Calu3 (cell line): Measurements from ENCODE around the gene UBE2F. TPM values are rescaled to one million over a fixed set of nuclear protein-coding genes. Genes with fewer than 3 reads are reported as not detected.

ENCODE experiments used
- BruUV-seq: library from RNA; stranded (reverse); fragments of 400-500 nt; replicated peaks from 2 replicates; lab custom pipeline; 2021; lab: Mats Ljungman, UMichigan
- CTCF ChIA-PET: fragments of 300-600 bp; sonication (Branson Sonifier 250); formaldehyde crosslinking; loops from one replicate; lab custom pipeline; 2022; ENCODE audit warnings: antibody characterized with exemption; lab: Charles Lee
- DNase-seq: peaks from one replicate; pipeline ENCODE4 v3.0.0; 2022
- H3K27ac Mint-ChIP-seq: one replicate; pipeline ENCODE4 v1.8.0; 2022; ENCODE audit warnings: mixed read lengths; ENCODE audit not compliant: unreplicated experiment
- H3K27me3 Mint-ChIP-seq: one replicate; pipeline ENCODE4 v1.8.0; 2022; ENCODE audit warnings: mixed read lengths; ENCODE audit not compliant: unreplicated experiment
- H3K36me3 Mint-ChIP-seq: one replicate; pipeline ENCODE4 v1.8.0; 2022; ENCODE audit warnings: mild to moderate bottlenecking, moderate library complexity, mixed read lengths; ENCODE audit not compliant: insufficient read depth, unreplicated experiment
- H3K4me1 Mint-ChIP-seq: one replicate; pipeline ENCODE4 v1.8.0; 2022; ENCODE audit warnings: mild to moderate bottlenecking, low read depth, mixed read lengths; ENCODE audit not compliant: unreplicated experiment
- H3K4me3 Mint-ChIP-seq: one replicate; pipeline ENCODE4 v1.8.0; 2022; ENCODE audit warnings: mild to moderate bottlenecking, low read depth, moderate library complexity, mixed read lengths; ENCODE audit not compliant: unreplicated experiment
- H3K9me3 Mint-ChIP-seq: one replicate; pipeline ENCODE4 v1.8.0; 2022; ENCODE audit warnings: low read depth, mixed read lengths; ENCODE audit not compliant: unreplicated experiment
- intact Hi-C: fragments of 100-400 bp; cut with micrococcal nuclease; formaldehyde crosslinking; loops from one replicate; pipeline ENCODE4 v1.10.0; 2022; ENCODE audit not compliant: unreplicated experiment
- total RNA-seq: library from RNA; stranded (reverse); gene quantifications from 2 replicates; pipeline ENCODE4 v1.2.3, GENCODE V29; 2022
- TF ChIP-seq, protein P1 (sequence below): fragments of 200-600 bp; IDR thresholded peaks from one replicate; pipeline ENCODE4 v1.8.0; 2022; ENCODE audit warnings: antibody characterized with exemption; ENCODE audit not compliant: unreplicated experiment

UBE2F gene
- total RNA-seq, 1 experiment from 2014 or later: 40.1 TPM

DNA sequence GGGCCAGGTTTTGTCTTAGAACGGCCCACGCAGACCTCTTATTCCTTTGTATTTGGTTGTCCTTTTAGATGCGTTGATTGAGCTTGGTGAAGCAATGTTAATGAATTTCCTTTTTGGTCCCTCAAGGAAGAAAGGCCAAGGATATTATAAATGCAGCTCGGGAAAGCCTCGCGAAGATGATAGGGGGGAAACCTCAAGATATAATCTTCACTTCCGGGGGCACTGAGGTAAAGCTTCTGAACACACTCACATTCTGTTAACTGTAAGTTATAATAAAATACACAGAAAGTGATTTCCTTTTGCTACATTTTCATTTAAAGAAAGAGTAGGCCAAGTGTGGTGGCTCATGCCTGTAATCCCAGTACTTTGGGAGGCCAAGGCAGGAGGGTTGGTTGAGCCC is 101.1 kb downstream of the UBE2F start:
- CTCF ChIA-PET: no interaction called here
- H3K27ac Mint-ChIP-seq: no peak overlapping the region
- no peaks in the 10 kb centered on the region for H3K9me3 Mint-ChIP-seq
- H3K27me3 Mint-ChIP-seq: no peaks in the 10 kb centered on the region
- peaks cover 29% of the 10 kb centered on the region for H3K36me3 Mint-ChIP-seq
- no peak for DNase-seq
- intact Hi-C loops: no loop called here
- peaks cover 26% of the 10 kb centered on the region for H3K4me1 Mint-ChIP-seq
- TF ChIP-seq, protein P1, sequence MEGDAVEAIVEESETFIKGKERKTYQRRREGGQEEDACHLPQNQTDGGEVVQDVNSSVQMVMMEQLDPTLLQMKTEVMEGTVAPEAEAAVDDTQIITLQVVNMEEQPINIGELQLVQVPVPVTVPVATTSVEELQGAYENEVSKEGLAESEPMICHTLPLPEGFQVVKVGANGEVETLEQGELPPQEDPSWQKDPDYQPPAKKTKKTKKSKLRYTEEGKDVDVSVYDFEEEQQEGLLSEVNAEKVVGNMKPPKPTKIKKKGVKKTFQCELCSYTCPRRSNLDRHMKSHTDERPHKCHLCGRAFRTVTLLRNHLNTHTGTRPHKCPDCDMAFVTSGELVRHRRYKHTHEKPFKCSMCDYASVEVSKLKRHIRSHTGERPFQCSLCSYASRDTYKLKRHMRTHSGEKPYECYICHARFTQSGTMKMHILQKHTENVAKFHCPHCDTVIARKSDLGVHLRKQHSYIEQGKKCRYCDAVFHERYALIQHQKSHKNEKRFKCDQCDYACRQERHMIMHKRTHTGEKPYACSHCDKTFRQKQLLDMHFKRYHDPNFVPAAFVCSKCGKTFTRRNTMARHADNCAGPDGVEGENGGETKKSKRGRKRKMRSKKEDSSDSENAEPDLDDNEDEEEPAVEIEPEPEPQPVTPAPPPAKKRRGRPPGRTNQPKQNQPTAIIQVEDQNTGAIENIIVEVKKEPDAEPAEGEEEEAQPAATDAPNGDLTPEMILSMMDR: no peak
- no TSS peak for BruUV-seq
- H3K4me3 Mint-ChIP-seq: no peak overlapping the region

GRCh38 chr2:238069021-238069709 is 102.4 kb downstream of the UBE2F start:
- CTCF ChIA-PET: no interaction called here

DNA sequence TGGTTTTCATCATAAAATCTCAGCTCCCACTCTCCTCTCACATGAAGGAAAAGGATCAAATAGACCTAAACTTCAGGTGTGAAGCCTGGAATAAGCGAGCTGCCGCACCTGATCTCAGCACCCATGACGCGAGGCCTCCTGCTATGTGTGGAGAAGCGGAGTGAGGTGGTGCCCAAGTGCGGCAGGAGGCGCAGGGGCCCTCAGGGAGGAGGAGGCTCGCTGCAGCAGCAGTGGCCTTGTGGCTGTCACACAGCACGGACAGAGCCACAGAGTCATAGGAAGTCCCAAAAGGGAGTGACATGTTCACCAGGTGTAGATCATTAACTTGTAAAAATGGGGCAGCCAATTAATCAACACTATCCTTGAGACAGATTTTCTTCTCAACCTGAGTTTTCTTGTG is 103.1 kb downstream of the UBE2F start:
- CTCF ChIA-PET: no interaction called here
- Mint-ChIP-seq H3K27ac (no peak overlapping the region), H3K9me3 (no peaks in the 10 kb centered on the region), H3K4me3 (no peak overlapping the region), H3K27me3 (no peaks in the 10 kb centered on the region), H3K4me1 (peaks cover 7% of the 10 kb centered on the region), H3K36me3 (peaks cover 29% of the 10 kb centered on the region)
- no peak for DNase-seq
- intact Hi-C loops: no loop called here
- TF ChIP-seq, protein P1: no peak
- no TSS peak for BruUV-seq

More at GRCh38 chr2:238069021-238069709, 102.4 kb downstream of the UBE2F start:
- TF ChIP-seq, protein P1: no peak
- Mint-ChIP-seq H3K36me3 (peaks cover 29% of the 10 kb centered on the region), H3K4me3 (no peak overlapping the region), H3K9me3 (no peaks in the 10 kb centered on the region), H3K27me3 (no peaks in the 10 kb centered on the region), H3K27ac (no peak overlapping the region), H3K4me1 (peaks cover 14% of the 10 kb centered on the region)
- no peak for DNase-seq
- intact Hi-C loops: no loop called here
- BruUV-seq: no TSS peak

DNA sequence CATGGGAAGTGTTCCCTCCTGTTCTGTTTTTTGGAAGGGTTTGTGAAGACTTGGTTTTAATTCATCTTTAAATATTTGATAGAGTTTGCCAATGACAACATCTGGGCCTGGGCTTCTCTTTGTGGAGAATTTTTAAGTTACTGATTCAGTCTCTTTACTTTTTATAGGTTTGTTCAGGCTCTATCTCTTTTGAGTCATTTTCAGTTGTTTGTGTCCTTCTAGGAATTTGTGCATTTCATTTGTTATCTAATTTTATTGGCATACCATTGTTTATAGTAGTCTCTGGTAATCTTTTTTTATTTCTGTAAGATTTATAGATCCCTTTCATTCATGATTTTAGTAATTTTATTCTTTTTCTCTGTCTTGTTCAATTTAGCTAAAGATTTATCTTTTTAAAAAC is 108.6 kb downstream of the UBE2F start:
- Mint-ChIP-seq H3K36me3 (peaks cover 10% of the 10 kb centered on the region), H3K4me3 (no peak overlapping the region), H3K4me1 (no peaks in the 10 kb centered on the region), H3K27ac (no peak overlapping the region), H3K9me3 (peaks cover 5% of the 10 kb centered on the region), H3K27me3 (no peaks in the 10 kb centered on the region)
- intact Hi-C loops: no loop called here
- no peak for DNase-seq
- CTCF ChIA-PET: no interaction called here
- TF ChIP-seq, protein P1: no peak
- no TSS peak for BruUV-seq
